IMR-90 (cell line): ENCODE data around the gene KDELR1.

Source experiments
- CTCF ChIP-seq: conservative IDR thresholded peaks from 2 replicates; pipeline ENCODE4 v1.5.1; 2012; ENCODE audit warnings: mild to moderate bottlenecking, low read depth, low read length, improper control_type of control experiment
- RAD21 ChIP-seq: IDR thresholded peaks from 2 replicates; pipeline ENCODE4 v1.6.1; 2012; ENCODE audit warnings: low read length, improper control_type of control experiment

- TF ChIP-seq CTCF (no peak), RAD21 (no peak)
Measured at GRCh38 chr19:48405850-48406249, 14.5 kb upstream of the KDELR1 start.
